BE2C (cell line): ENCODE results near the gene RAB5IF.

ENCODE experiments used
- DNase-seq: peaks from one replicate; pipeline ENCODE4 v3.0.0-alpha.2; 2020
- H3K27me3 ChIP-seq: fragments of 250-450 bp; sonication (Bioruptor Pico); 2 replicates; pipeline ENCODE4 v1.5.1; 2020; ENCODE audit warnings: mild to moderate bottlenecking
- H3K36me3 ChIP-seq: fragments of 250-450 bp; sonication (Bioruptor Pico); 2 replicates; pipeline ENCODE4 v1.5.1; 2020; ENCODE audit warnings: mild to moderate bottlenecking
- H3K4me1 ChIP-seq: fragments of 250-450 bp; sonication (Bioruptor Pico); 2 replicates; pipeline ENCODE4 v1.5.1; 2020
- H3K4me3 ChIP-seq: 2 replicates; pipeline ENCODE4 v1.5.1; 2011; ENCODE audit warnings: low read depth, low read length
- H3K9me3 ChIP-seq: fragments of 250-450 bp; sonication (Bioruptor Pico); 2 replicates; pipeline ENCODE4 v1.5.1; 2020
- CTCF ChIP-seq: IDR thresholded peaks from 2 replicates; pipeline ENCODE4 v1.5.1; 2012; ENCODE audit warnings: mild to moderate bottlenecking, low read depth, low read length

The RAB5IF gene

GRCh38 chr20:36585410-36586125, 20.0 kb upstream of the RAB5IF start:
- Histone ChIP-seq H3K27me3 (no peaks in the 10 kb centered on the region), H3K4me3 (no peak overlapping the region), H3K9me3 (no peaks in the 10 kb centered on the region), H3K36me3 (peaks cover 17% of the 10 kb centered on the region), H3K4me1 (no peaks in the 10 kb centered on the region)
- no peak for TF ChIP-seq CTCF
- DNase-seq = peak; percentile 30

- H3K27me3 ChIP-seq = no peaks in the 10 kb centered on the region
- H3K4me3 ChIP-seq = no peak overlapping the region
- no peak for DNase-seq
- H3K9me3 ChIP-seq = no peaks in the 10 kb centered on the region
- TF ChIP-seq CTCF = no peak
- H3K36me3 ChIP-seq = peaks cover 10% of the 10 kb centered on the region
- no peaks in the 10 kb centered on the region for H3K4me1 ChIP-seq
Measured at GRCh38 chr20:36587388-36588070, 18.1 kb upstream of the RAB5IF start.

GRCh38 chr20:36591281-36591680, 14.3 kb upstream of the RAB5IF start:
- DNase-seq = no peak

GRCh38 chr20:36591854-36592641, 13.5 kb upstream of the RAB5IF start:
- Histone ChIP-seq H3K9me3 (no peaks in the 10 kb centered on the region), H3K36me3 (peaks cover 7% of the 10 kb centered on the region), H3K27me3 (no peaks in the 10 kb centered on the region), H3K4me1 (no peaks in the 10 kb centered on the region), H3K4me3 (no peak overlapping the region)
- DNase-seq = peak; percentile 41
- peak; percentile 71 for TF ChIP-seq CTCF

More at GRCh38 chr20:36591281-36591680, 14.3 kb upstream of the RAB5IF start:
- TF ChIP-seq CTCF = no peak
- Histone ChIP-seq H3K4me1 (no peaks in the 10 kb centered on the region), H3K27me3 (no peaks in the 10 kb centered on the region), H3K36me3 (peaks cover 7% of the 10 kb centered on the region), H3K9me3 (no peaks in the 10 kb centered on the region), H3K4me3 (no peak overlapping the region)

- DNase-seq = no peak
- Histone ChIP-seq H3K27me3 (no peaks in the 10 kb centered on the region), H3K36me3 (peaks cover 7% of the 10 kb centered on the region), H3K9me3 (no peaks in the 10 kb centered on the region), H3K4me1 (no peaks in the 10 kb centered on the region), H3K4me3 (no peak overlapping the region)
- no peak for TF ChIP-seq CTCF
Measured at GRCh38 chr20:36593347-36593929, 12.1 kb upstream of the RAB5IF start.
